Tibial nerve (tissue), 4 donors: ENCODE data around the gene CRABP1. TPM values are rescaled to one million over a fixed set of nuclear protein-coding genes. Genes with fewer than 3 reads are reported as not detected.

Source experiments
- DNase-seq, 2 donors: peaks; one replicate each; pipeline ENCODE4 v3.0.0-alpha.2; 2019; ENCODE audit warnings: low spot score in 2 of 2
- H3K27ac ChIP-seq, 4 donors: fragments of 200-600 bp; sonication (generic) in 3 of 4; one replicate each; pipeline ENCODE4 v1.5.1; 2017 to 2019; ENCODE audit warnings: mild to moderate bottlenecking in 1 of 4
- H3K27me3 ChIP-seq, 2 donors: fragments of 200-600 bp; sonication (generic) in 1 of 2; one replicate each; pipeline versions ENCODE4 v1.5.1 to v1.6.0; 2017 to 2019
- H3K36me3 ChIP-seq, 3 donors: fragments of 200-600 bp; sonication (generic); one replicate each; pipeline ENCODE4 v1.5.1; 2018 to 2019
- H3K4me1 ChIP-seq, 4 donors: fragments of 200-600 bp; sonication (generic) in 3 of 4; one replicate each; pipeline ENCODE4 v1.5.1; 2017 to 2019
- H3K4me3 ChIP-seq, 4 donors: fragments of 200-600 bp; sonication (generic) in 3 of 4; one replicate each; pipeline ENCODE4 v1.5.1; 2017 to 2019; ENCODE audit warnings: mild to moderate bottlenecking in 1 of 4, moderate library complexity in 1 of 4
- H3K9me3 ChIP-seq, 4 donors: fragments of 200-600 bp; sonication (generic) in 3 of 4; one replicate each; pipeline ENCODE4 v1.5.1; 2017 to 2019
- EP300 ChIP-seq, 2 donors: sonication (generic); formaldehyde crosslinking; IDR thresholded peaks; one replicate each; pipeline ENCODE4 v1.6.1; 2017; ENCODE audit warnings: antibody characterized with exemption in 2 of 2, mild to moderate bottlenecking in 1 of 2
- POLR2A ChIP-seq, 2 donors: fragments of 450-650 bp; IDR thresholded peaks; one replicate each; pipeline ENCODE4 v1.6.1; 2017; ENCODE audit warnings: antibody characterized with exemption in 2 of 2, mild to moderate bottlenecking in 2 of 2, moderate library complexity in 2 of 2
- WGBS, 2 donors: methylation state at CpG; one replicate each; pipeline ENCODE4 v1.1.5; 2018; 5-methylcytosine and 5-hydroxymethylcytosine counted together
- total RNA-seq, 4 donors: library from RNA; depleted of rRNA; stranded (reverse); fragments of >200 nt; gene quantifications; one replicate each; pipeline ENCODE4 v1.1.0, GENCODE V29; 2016
- TF ChIP-seq, protein P1 (sequence below), 5 experiments: fragments of 200-600 bp in 3 of 5; fragments of 450-650 bp in 2 of 5; sonication (generic) in 3 of 5; IDR thresholded peaks; one replicate each; pipeline ENCODE4 v1.5.1; 2016 to 2019; ENCODE audit warnings: antibody characterized with exemption in 5 of 5, mild to moderate bottlenecking in 3 of 5, moderate library complexity in 2 of 5

Gene CRABP1
- total RNA-seq, 4 donors from 2014 or later, result 1.6 to 6.6 TPM; not detected in 2

DNA sequence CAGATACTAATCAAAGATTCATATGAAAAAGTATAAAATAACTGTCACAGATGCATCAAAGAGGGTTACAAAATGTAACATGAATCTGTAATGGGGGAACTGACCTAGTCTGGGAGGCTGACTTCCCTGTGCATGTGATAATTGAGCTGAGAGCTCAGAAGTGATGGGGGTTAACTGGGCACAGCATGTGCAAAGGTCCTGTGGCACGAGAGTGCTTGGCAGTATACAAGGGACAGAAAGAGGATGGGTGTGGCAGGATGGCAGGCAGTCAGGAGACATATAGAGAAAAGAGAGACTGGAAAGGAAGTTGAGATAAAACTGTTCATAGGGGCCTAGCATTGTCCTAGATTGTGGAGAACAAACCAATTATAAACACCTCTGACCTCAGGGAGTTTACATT, 50.1 kb downstream of the CRABP1 start:
- DNase-seq, result no peak
- Histone ChIP-seq H3K36me3 (no peaks in the 10 kb centered on the region), H3K4me3 (no peak overlapping the region), H3K9me3 (no peaks in the 10 kb centered on the region), H3K27me3 (no peaks in the 10 kb centered on the region), H3K27ac (no peak overlapping the region), H3K4me1 (peaks cover 0 to 10% (median 0%) of the 10 kb centered on the region in 4 donors)
- 76 to 85% methylated on average over 1 of the region's 1 CpG for WGBS, 2 donors
- TF ChIP-seq, protein P1, sequence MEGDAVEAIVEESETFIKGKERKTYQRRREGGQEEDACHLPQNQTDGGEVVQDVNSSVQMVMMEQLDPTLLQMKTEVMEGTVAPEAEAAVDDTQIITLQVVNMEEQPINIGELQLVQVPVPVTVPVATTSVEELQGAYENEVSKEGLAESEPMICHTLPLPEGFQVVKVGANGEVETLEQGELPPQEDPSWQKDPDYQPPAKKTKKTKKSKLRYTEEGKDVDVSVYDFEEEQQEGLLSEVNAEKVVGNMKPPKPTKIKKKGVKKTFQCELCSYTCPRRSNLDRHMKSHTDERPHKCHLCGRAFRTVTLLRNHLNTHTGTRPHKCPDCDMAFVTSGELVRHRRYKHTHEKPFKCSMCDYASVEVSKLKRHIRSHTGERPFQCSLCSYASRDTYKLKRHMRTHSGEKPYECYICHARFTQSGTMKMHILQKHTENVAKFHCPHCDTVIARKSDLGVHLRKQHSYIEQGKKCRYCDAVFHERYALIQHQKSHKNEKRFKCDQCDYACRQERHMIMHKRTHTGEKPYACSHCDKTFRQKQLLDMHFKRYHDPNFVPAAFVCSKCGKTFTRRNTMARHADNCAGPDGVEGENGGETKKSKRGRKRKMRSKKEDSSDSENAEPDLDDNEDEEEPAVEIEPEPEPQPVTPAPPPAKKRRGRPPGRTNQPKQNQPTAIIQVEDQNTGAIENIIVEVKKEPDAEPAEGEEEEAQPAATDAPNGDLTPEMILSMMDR (IDR thresholded peaks at IDR 0.05), result no peak
- TF ChIP-seq EP300 (IDR thresholded peaks at IDR 0.05), result no peak
- TF ChIP-seq POLR2A (IDR thresholded peaks at IDR 0.05), result no peak

DNA sequence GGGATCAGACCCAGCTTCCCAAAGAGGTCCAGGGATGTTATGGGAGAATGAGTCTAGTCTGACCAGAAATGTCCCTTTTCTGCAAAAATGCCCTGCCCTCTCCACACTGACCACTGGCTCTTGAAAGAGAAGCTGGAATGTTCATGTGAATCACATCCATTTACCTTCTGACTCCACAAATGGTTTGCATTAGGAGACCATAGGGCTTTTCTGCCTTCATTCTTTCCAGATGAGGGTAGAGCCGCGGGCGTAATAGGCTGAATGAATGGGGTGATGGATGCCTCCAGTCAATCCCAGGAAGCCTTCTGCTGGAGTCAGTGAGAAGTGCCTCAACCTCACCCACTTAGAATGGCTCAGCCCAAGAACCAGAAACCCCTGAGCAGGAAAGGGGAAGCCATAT, 50.7 kb downstream of the CRABP1 start:
- TF ChIP-seq, protein P1 (IDR thresholded peaks at IDR 0.05), result no peak
- TF ChIP-seq EP300 (IDR thresholded peaks at IDR 0.05) (no peak), POLR2A (IDR thresholded peaks at IDR 0.05) (no peak)
- Histone ChIP-seq H3K9me3 (no peaks in the 10 kb centered on the region), H3K4me3 (no peak overlapping the region), H3K27ac (no peak overlapping the region), H3K36me3 (no peaks in the 10 kb centered on the region), H3K27me3 (no peaks in the 10 kb centered on the region), H3K4me1 (peaks cover 0 to 10% (median 0%) of the 10 kb centered on the region in 4 donors)
- no peak for DNase-seq
- 54 to 66% methylated on average over 3 of the region's 3 CpGs for WGBS, 2 donors

DNA sequence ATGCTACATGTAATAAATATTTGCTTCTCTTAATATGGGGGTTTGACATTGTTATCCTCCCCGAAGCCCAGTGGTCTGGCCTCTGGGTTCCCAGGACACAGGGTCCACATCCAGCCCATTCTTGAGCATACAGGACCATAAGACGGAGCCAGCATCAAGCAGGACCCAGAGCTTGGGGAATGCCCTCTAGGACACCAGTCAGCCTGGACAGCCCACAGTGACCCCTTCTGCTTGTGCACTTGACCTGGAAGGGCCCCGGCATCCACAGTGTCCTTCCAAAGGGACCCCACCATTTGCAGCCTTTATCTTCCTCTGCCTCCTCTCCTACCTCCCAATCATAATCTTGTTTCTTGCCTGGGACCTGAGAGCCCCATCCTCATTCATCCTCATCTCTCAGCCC, 51.6 kb downstream of the CRABP1 start:
- Histone ChIP-seq H3K9me3 (no peaks in the 10 kb centered on the region), H3K36me3 (no peaks in the 10 kb centered on the region), H3K27me3 (no peaks in the 10 kb centered on the region), H3K4me1 (peaks cover 0 to 16% (median 2%) of the 10 kb centered on the region in 4 donors), H3K27ac (no peak overlapping the region), H3K4me3 (no peak overlapping the region)
- no peak for DNase-seq
- WGBS, 2 donors, result 95 to 98% methylated on average over 3 of the region's 3 CpGs
- TF ChIP-seq, protein P1 (IDR thresholded peaks at IDR 0.05), result no peak
- no peak for TF ChIP-seq POLR2A (IDR thresholded peaks at IDR 0.05)
- no peak for TF ChIP-seq EP300 (IDR thresholded peaks at IDR 0.05)

DNA sequence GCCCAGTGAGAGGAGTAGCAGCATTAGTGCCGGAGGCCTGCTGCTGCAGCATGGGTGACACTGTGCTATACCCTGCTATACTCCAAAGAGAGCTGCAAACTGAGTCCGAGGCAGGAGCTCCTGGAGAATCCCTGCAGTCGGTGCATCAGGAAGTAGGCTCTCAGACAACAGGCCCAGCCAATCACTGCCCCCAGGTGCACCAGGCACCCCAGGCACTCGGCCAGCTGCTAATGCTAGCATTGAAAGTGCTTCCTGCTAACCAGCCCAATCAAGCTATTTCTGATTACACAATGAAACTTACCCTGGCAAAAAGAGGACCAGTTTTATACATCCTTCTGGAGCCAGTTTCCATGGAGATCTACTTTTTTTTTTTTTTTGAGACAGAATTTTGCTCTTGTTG, 52.3 kb downstream of the CRABP1 start:
- Histone ChIP-seq H3K27ac (no peak overlapping the region), H3K9me3 (no peaks in the 10 kb centered on the region), H3K4me3 (no peak overlapping the region), H3K4me1 (peaks cover 0 to 21% (median 7%) of the 10 kb centered on the region in 4 donors), H3K36me3 (no peaks in the 10 kb centered on the region), H3K27me3 (no peaks in the 10 kb centered on the region)
- DNase-seq, result no peak
- TF ChIP-seq, protein P1 (IDR thresholded peaks at IDR 0.05), result no peak
- no peak for TF ChIP-seq POLR2A (IDR thresholded peaks at IDR 0.05)
- no peak for TF ChIP-seq EP300 (IDR thresholded peaks at IDR 0.05)
- WGBS, 2 donors, result 66 to 72% methylated on average over 4 of the region's 4 CpGs

DNA sequence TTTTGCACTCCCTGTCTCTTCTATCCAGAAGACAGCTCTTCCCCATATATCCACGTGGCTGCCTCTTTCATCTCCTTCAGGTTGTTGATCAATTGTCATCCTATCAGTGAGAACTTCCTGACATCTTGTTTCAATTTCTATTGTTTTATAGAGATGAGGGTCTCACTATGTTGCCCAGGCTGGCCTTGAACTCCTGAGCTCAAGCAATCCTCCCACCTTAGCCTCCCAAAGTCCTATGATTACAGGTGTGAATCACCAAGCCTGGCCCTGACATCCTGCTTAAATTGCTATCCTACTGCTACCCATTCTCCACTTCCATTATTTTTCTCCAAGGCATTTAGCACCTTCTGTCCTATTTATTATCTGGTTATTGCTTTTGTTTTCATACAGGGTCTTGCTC, 53.0 kb downstream of the CRABP1 start:
- TF ChIP-seq, protein P1 (IDR thresholded peaks at IDR 0.05), result no peak
- no peak for TF ChIP-seq POLR2A (IDR thresholded peaks at IDR 0.05)
- TF ChIP-seq EP300 (IDR thresholded peaks at IDR 0.05), result no peak
- Histone ChIP-seq H3K4me1 (peaks cover 0 to 25% (median 8%) of the 10 kb centered on the region in 4 donors), H3K36me3 (no peaks in the 10 kb centered on the region), H3K9me3 (no peaks in the 10 kb centered on the region), H3K4me3 (no peak overlapping the region), H3K27ac (no peak overlapping the region), H3K27me3 (no peaks in the 10 kb centered on the region)
- no peak for DNase-seq
- 79 to 83% methylated on average over 1 of the region's 1 CpG for WGBS, 2 donors
